ENCODE results near the gene PDE1C. TPM values are rescaled to one million over a fixed set of nuclear protein-coding genes. Genes with fewer than 3 reads are reported as not detected.

PDE1C gene
- polyA plus RNA-seq, 1 donor: 2.6 TPM

GRCh38 chr7:32047075-32047474, 23.1 kb downstream of the PDE1C start:
- H3K36me3 ChIP-seq (ENCODE audit: control insufficient read depth, insufficient read depth, low read length): no peaks in the 10 kb centered on the region
- no peaks in the 10 kb centered on the region for H3K27me3 ChIP-seq (ENCODE audit: control insufficient read depth, insufficient read depth, low read length)
- 80% methylated on average over 3 of the region's 3 CpGs for WGBS (ENCODE audit: insufficient coverage, low lambda C conversion rate)
- H3K4me1 ChIP-seq (ENCODE audit: control insufficient read depth, insufficient read depth, low read length): no peaks in the 10 kb centered on the region
- H3K27ac ChIP-seq (ENCODE audit: low read length): no peak overlapping the region
- DNase-seq: no peak
- H3K9me3 ChIP-seq (ENCODE audit: control insufficient read depth, low read depth, low read length): no peaks in the 10 kb centered on the region
- no peak overlapping the region for H3K4me3 ChIP-seq (ENCODE audit: low read length)

- DNase-seq: no peak
- H3K36me3 ChIP-seq (ENCODE audit: control insufficient read depth, insufficient read depth, low read length): no peaks in the 10 kb centered on the region
- H3K9me3 ChIP-seq (ENCODE audit: control insufficient read depth, low read depth, low read length): no peaks in the 10 kb centered on the region
- H3K4me1 ChIP-seq (ENCODE audit: control insufficient read depth, insufficient read depth, low read length): no peaks in the 10 kb centered on the region
- H3K27me3 ChIP-seq (ENCODE audit: control insufficient read depth, insufficient read depth, low read length): no peaks in the 10 kb centered on the region
- no peak overlapping the region for H3K27ac ChIP-seq (ENCODE audit: low read length)
- no peak overlapping the region for H3K4me3 ChIP-seq (ENCODE audit: low read length)
These were observed 25.0 kb downstream of the PDE1C start for GRCh38 chr7:32045228-32045627.

- H3K27ac ChIP-seq (ENCODE audit: low read length): no peak overlapping the region
- no peaks in the 10 kb centered on the region for H3K9me3 ChIP-seq (ENCODE audit: control insufficient read depth, low read depth, low read length)
- no peak for DNase-seq
- no peaks in the 10 kb centered on the region for H3K36me3 ChIP-seq (ENCODE audit: control insufficient read depth, insufficient read depth, low read length)
- no peaks in the 10 kb centered on the region for H3K4me1 ChIP-seq (ENCODE audit: control insufficient read depth, insufficient read depth, low read length)
- no peaks in the 10 kb centered on the region for H3K27me3 ChIP-seq (ENCODE audit: control insufficient read depth, insufficient read depth, low read length)
- no peak overlapping the region for H3K4me3 ChIP-seq (ENCODE audit: low read length)
- WGBS (ENCODE audit: insufficient coverage, low lambda C conversion rate): no CpG with 5 or more reads among the region's 3 CpGs
These were observed 25.5 kb downstream of the PDE1C start for GRCh38 chr7:32044739-32045138.

GRCh38 chr7:32043688-32044087, 26.5 kb downstream of the PDE1C start:
- no peaks in the 10 kb centered on the region for H3K36me3 ChIP-seq (ENCODE audit: control insufficient read depth, insufficient read depth, low read length)
- H3K4me3 ChIP-seq (ENCODE audit: low read length): no peak overlapping the region
- WGBS (ENCODE audit: insufficient coverage, low lambda C conversion rate): no CpG with 5 or more reads among the region's 3 CpGs
- H3K4me1 ChIP-seq (ENCODE audit: control insufficient read depth, insufficient read depth, low read length): no peaks in the 10 kb centered on the region
- no peaks in the 10 kb centered on the region for H3K27me3 ChIP-seq (ENCODE audit: control insufficient read depth, insufficient read depth, low read length)
- H3K9me3 ChIP-seq (ENCODE audit: control insufficient read depth, low read depth, low read length): no peaks in the 10 kb centered on the region
- DNase-seq: no peak
- no peak overlapping the region for H3K27ac ChIP-seq (ENCODE audit: low read length)

- H3K4me1 ChIP-seq (ENCODE audit: control insufficient read depth, insufficient read depth, low read length): no peaks in the 10 kb centered on the region
- H3K9me3 ChIP-seq (ENCODE audit: control insufficient read depth, low read depth, low read length): no peaks in the 10 kb centered on the region
- no peak for DNase-seq
- no peak overlapping the region for H3K27ac ChIP-seq (ENCODE audit: low read length)
- no peaks in the 10 kb centered on the region for H3K27me3 ChIP-seq (ENCODE audit: control insufficient read depth, insufficient read depth, low read length)
- H3K36me3 ChIP-seq (ENCODE audit: control insufficient read depth, insufficient read depth, low read length): no peaks in the 10 kb centered on the region
- H3K4me3 ChIP-seq (ENCODE audit: low read length): no peak overlapping the region
- WGBS (ENCODE audit: insufficient coverage, low lambda C conversion rate): 100% methylated on average over 2 of the region's 5 CpGs
These were observed 27.3 kb downstream of the PDE1C start for GRCh38 chr7:32042900-32043299.

- no peak for DNase-seq
- H3K4me1 ChIP-seq (ENCODE audit: control insufficient read depth, insufficient read depth, low read length): no peaks in the 10 kb centered on the region
- no CpG with 5 or more reads among the region's 6 CpGs for WGBS (ENCODE audit: insufficient coverage, low lambda C conversion rate)
- no peaks in the 10 kb centered on the region for H3K36me3 ChIP-seq (ENCODE audit: control insufficient read depth, insufficient read depth, low read length)
- no peak overlapping the region for H3K27ac ChIP-seq (ENCODE audit: low read length)
- H3K4me3 ChIP-seq (ENCODE audit: low read length): no peak overlapping the region
- H3K27me3 ChIP-seq (ENCODE audit: control insufficient read depth, insufficient read depth, low read length): no peaks in the 10 kb centered on the region
- H3K9me3 ChIP-seq (ENCODE audit: control insufficient read depth, low read depth, low read length): no peaks in the 10 kb centered on the region
These were observed 31.0 kb downstream of the PDE1C start for GRCh38 chr7:32039000-32039756.

GRCh38 chr7:32037650-32038198, 32.5 kb downstream of the PDE1C start:
- Histone ChIP-seq H3K27me3 (ENCODE audit: control insufficient read depth, insufficient read depth, low read length) (no peaks in the 10 kb centered on the region), H3K4me3 (ENCODE audit: low read length) (no peak overlapping the region), H3K9me3 (ENCODE audit: control insufficient read depth, low read depth, low read length) (no peaks in the 10 kb centered on the region), H3K4me1 (ENCODE audit: control insufficient read depth, insufficient read depth, low read length) (no peaks in the 10 kb centered on the region), H3K27ac (ENCODE audit: low read length) (no peak overlapping the region), H3K36me3 (ENCODE audit: control insufficient read depth, insufficient read depth, low read length) (no peaks in the 10 kb centered on the region)
- no peak for DNase-seq

- no peaks in the 10 kb centered on the region for H3K9me3 ChIP-seq (ENCODE audit: control insufficient read depth, low read depth, low read length)
- WGBS (ENCODE audit: insufficient coverage, low lambda C conversion rate): 100% methylated on average over 1 of the region's 2 CpGs
- no peak overlapping the region for H3K4me3 ChIP-seq (ENCODE audit: low read length)
- DNase-seq: no peak
- H3K4me1 ChIP-seq (ENCODE audit: control insufficient read depth, insufficient read depth, low read length): no peaks in the 10 kb centered on the region
- no peaks in the 10 kb centered on the region for H3K27me3 ChIP-seq (ENCODE audit: control insufficient read depth, insufficient read depth, low read length)
- H3K36me3 ChIP-seq (ENCODE audit: control insufficient read depth, insufficient read depth, low read length): no peaks in the 10 kb centered on the region
- H3K27ac ChIP-seq (ENCODE audit: low read length): no peak overlapping the region
These were observed 33.6 kb downstream of the PDE1C start for GRCh38 chr7:32036557-32036956.

GRCh38 chr7:32034052-32034451, 36.2 kb downstream of the PDE1C start:
- H3K4me1 ChIP-seq (ENCODE audit: control insufficient read depth, insufficient read depth, low read length): no peaks in the 10 kb centered on the region
- no peaks in the 10 kb centered on the region for H3K36me3 ChIP-seq (ENCODE audit: control insufficient read depth, insufficient read depth, low read length)
- H3K4me3 ChIP-seq (ENCODE audit: low read length): no peak overlapping the region
- no peaks in the 10 kb centered on the region for H3K9me3 ChIP-seq (ENCODE audit: control insufficient read depth, low read depth, low read length)
- DNase-seq: peak; percentile 13 to 64
- no peak overlapping the region for H3K27ac ChIP-seq (ENCODE audit: low read length)
- H3K27me3 ChIP-seq (ENCODE audit: control insufficient read depth, insufficient read depth, low read length): no peaks in the 10 kb centered on the region
- no CpG with 5 or more reads among the region's 2 CpGs for WGBS (ENCODE audit: insufficient coverage, low lambda C conversion rate)

GRCh38 chr7:32033006-32033405, 37.2 kb downstream of the PDE1C start:
- no peak for DNase-seq
- Histone ChIP-seq H3K36me3 (ENCODE audit: control insufficient read depth, insufficient read depth, low read length) (no peaks in the 10 kb centered on the region), H3K27me3 (ENCODE audit: control insufficient read depth, insufficient read depth, low read length) (no peaks in the 10 kb centered on the region), H3K9me3 (ENCODE audit: control insufficient read depth, low read depth, low read length) (no peaks in the 10 kb centered on the region), H3K4me3 (ENCODE audit: low read length) (no peak overlapping the region), H3K27ac (ENCODE audit: low read length) (no peak overlapping the region), H3K4me1 (ENCODE audit: control insufficient read depth, insufficient read depth, low read length) (no peaks in the 10 kb centered on the region)
- WGBS (ENCODE audit: insufficient coverage, low lambda C conversion rate): no CpG with 5 or more reads among the region's 3 CpGs

GRCh38 chr7:32032211-32032610, 38.0 kb downstream of the PDE1C start:
- H3K4me3 ChIP-seq (ENCODE audit: low read length): no peak overlapping the region
- H3K27me3 ChIP-seq (ENCODE audit: control insufficient read depth, insufficient read depth, low read length): no peaks in the 10 kb centered on the region
- H3K27ac ChIP-seq (ENCODE audit: low read length): no peak overlapping the region
- DNase-seq: no peak
- H3K36me3 ChIP-seq (ENCODE audit: control insufficient read depth, insufficient read depth, low read length): no peaks in the 10 kb centered on the region
- H3K4me1 ChIP-seq (ENCODE audit: control insufficient read depth, insufficient read depth, low read length): no peaks in the 10 kb centered on the region
- no CpG with 5 or more reads among the region's 4 CpGs for WGBS (ENCODE audit: insufficient coverage, low lambda C conversion rate)
- H3K9me3 ChIP-seq (ENCODE audit: control insufficient read depth, low read depth, low read length): no peaks in the 10 kb centered on the region
